ENCODE data around the gene MTCL1. TPM values are rescaled to one million over a fixed set of nuclear protein-coding genes. Genes with fewer than 3 reads are reported as not detected.

Gene MTCL1
- total RNA-seq, 1 experiment from 2014 or later, result 22.7 TPM

DNA sequence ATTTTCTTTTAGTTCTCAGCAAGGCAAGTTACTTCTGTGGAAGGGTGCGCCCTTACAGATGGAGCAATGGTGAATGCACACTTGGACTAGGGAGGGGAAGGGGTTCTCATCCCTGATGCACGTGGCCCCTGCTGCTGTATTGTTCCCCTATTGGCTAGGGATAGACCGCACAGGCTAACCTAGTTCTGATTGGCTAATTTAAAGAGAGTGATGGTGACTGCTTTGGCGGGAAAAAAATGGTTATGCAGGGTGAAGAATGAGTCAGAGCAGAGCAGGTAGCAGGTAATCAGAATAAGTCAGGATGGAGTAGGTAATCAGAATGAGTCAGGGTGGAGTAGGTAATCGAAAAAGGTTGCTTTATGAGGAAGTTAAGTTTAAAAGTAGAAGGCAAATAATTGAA lies 171.5 kb downstream of the MTCL1 start:
- Histone ChIP-seq H3K4me1 (ENCODE audit: control insufficient read depth in 1 of 2, insufficient read depth in 2 of 2, low read length in 2 of 2) (no peaks in the 10 kb centered on the region), H3K9me2 (ENCODE audit: insufficient read depth) (0 out of 2 replicates have a peak, but pooled peaks cover 3% of the 10 kb centered on the region), H3K27me3 (ENCODE audit: insufficient read depth, low read length) (no peaks in the 10 kb centered on the region), H3K36me3 (ENCODE audit: control insufficient read depth in 1 of 2, insufficient read depth in 2 of 2, low read length in 2 of 2) (no peaks in the 10 kb centered on the region), H3K27ac (ENCODE audit: low read depth, low read length) (no peak overlapping the region), H3K9ac (ENCODE audit: low read length) (no peak overlapping the region), H4K20me1 (ENCODE audit: insufficient read depth) (no peaks in the 10 kb centered on the region), H2AFZ (ENCODE audit: low read depth, low read length, poor library complexity, severe bottlenecking) (no peak overlapping the region), H3K4me3 (replicated peaks in 1 of 2; ENCODE audit: low read depth in 1 of 2, low read length in 2 of 2) (no peak overlapping the region), H3K4me2 (ENCODE audit: low read length) (no peak overlapping the region), H3K9me3 (ENCODE audit: control insufficient read depth in 1 of 2, insufficient read depth in 1 of 2, low read depth in 1 of 2, low read length in 2 of 2) (no peaks in the 10 kb centered on the region), H3K79me2 (ENCODE audit: insufficient read depth, low read length) (no peaks in the 10 kb centered on the region)
- ChIA-PET RAD21 (ENCODE audit: low non-redundant PET in 1 of 2, low total read pairs in 2 of 2, uncharacterized antibody in 2 of 2, unreplicated experiment in 2 of 2) (no interaction called here), CTCF (no interaction called here), POLR2A (no interaction called here)
- no peak for ATAC-seq
- TF ChIP-seq, protein P1, sequence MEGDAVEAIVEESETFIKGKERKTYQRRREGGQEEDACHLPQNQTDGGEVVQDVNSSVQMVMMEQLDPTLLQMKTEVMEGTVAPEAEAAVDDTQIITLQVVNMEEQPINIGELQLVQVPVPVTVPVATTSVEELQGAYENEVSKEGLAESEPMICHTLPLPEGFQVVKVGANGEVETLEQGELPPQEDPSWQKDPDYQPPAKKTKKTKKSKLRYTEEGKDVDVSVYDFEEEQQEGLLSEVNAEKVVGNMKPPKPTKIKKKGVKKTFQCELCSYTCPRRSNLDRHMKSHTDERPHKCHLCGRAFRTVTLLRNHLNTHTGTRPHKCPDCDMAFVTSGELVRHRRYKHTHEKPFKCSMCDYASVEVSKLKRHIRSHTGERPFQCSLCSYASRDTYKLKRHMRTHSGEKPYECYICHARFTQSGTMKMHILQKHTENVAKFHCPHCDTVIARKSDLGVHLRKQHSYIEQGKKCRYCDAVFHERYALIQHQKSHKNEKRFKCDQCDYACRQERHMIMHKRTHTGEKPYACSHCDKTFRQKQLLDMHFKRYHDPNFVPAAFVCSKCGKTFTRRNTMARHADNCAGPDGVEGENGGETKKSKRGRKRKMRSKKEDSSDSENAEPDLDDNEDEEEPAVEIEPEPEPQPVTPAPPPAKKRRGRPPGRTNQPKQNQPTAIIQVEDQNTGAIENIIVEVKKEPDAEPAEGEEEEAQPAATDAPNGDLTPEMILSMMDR (IDR thresholded peaks at IDR 0.05 in 2 of 3, conservative IDR thresholded peaks at IDR 0.05 in 1 of 3; ENCODE audit: borderline replicate concordance in 1 of 3, insufficient read depth in 1 of 3, low read depth in 2 of 3, low read length in 2 of 3), result no peak
- TF ChIP-seq, protein P2, sequence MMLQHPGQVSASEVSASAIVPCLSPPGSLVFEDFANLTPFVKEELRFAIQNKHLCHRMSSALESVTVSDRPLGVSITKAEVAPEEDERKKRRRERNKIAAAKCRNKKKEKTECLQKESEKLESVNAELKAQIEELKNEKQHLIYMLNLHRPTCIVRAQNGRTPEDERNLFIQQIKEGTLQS (IDR thresholded peaks at IDR 0.05), result no peak
- intact Hi-C loops (cut with micrococcal nuclease), result no loop called here
- BruUV-seq (replicated peaks), result no TSS peak
- no peak for DNase-seq (ENCODE audit: low read depth, low spot score)

DNA sequence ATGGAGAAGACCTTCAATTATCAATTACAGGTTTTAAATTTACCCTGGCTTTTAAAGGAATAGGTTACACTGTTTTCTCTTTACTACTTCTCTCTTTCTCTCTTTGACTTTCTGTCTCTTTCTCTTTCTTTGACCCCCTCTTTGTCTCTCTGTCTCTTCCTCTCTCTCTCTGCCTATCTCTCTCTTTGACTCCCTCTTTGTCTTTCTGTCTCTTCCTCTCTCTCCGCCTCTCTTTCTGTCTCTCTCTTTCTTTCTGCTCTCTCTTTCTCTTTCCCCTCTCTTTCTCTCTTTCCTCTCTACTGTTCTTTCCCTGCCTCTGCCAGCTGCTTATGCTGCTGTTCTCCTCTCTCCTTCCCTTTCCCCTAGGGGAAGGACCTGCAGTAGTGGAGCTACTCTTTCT lies 175.7 kb downstream of the MTCL1 start:
- H3K27me3 ChIP-seq (ENCODE audit: insufficient read depth, low read length), result no peaks in the 10 kb centered on the region
- no peak overlapping the region for H3K4me2 ChIP-seq (ENCODE audit: low read length)
- H3K9ac ChIP-seq (ENCODE audit: low read length), result no peak overlapping the region
- DNase-seq (ENCODE audit: low read depth, low spot score), result no peak
- H3K4me1 ChIP-seq (ENCODE audit: control insufficient read depth in 1 of 2, insufficient read depth in 2 of 2, low read length in 2 of 2), result peaks cover 5 to 19% of the 10 kb centered on the region in 2 experiments; a peak in 3 of 4 replicates
- H4K20me1 ChIP-seq (ENCODE audit: insufficient read depth), result no peaks in the 10 kb centered on the region
- no peak for ATAC-seq
- no peak overlapping the region for H3K27ac ChIP-seq (ENCODE audit: low read depth, low read length)
- intact Hi-C loops (cut with micrococcal nuclease), result no loop called here
- H3K79me2 ChIP-seq (ENCODE audit: insufficient read depth, low read length), result no peaks in the 10 kb centered on the region
- ChIA-PET RAD21 (ENCODE audit: low non-redundant PET in 1 of 2, low total read pairs in 2 of 2, uncharacterized antibody in 2 of 2, unreplicated experiment in 2 of 2) (interaction anchor here in 1 of 2 experiments (0.7 kb wide), 1 partner anchor 102 kb away, joined by 3 read pairs; no protein-coding TSS in a partner anchor), CTCF (interaction anchor here (1.5 kb wide), 1 partner anchor 101 kb away, joined by 6 read pairs; no protein-coding TSS in a partner anchor), POLR2A (interaction anchor here (0.6 to 1.0 kb wide), 2 partner anchors 10 to 129 kb away, joined by 3 to 4 read pairs; no protein-coding TSS in a partner anchor)
- H3K4me3 ChIP-seq (replicated peaks in 1 of 2; ENCODE audit: low read depth in 1 of 2, low read length in 2 of 2), result no peak overlapping the region
- no peaks in the 10 kb centered on the region for H3K36me3 ChIP-seq (ENCODE audit: control insufficient read depth in 1 of 2, insufficient read depth in 2 of 2, low read length in 2 of 2)
- H2AFZ ChIP-seq (ENCODE audit: low read depth, low read length, poor library complexity, severe bottlenecking), result peak overlapping the region; percentile 73
- H3K9me3 ChIP-seq (ENCODE audit: control insufficient read depth in 1 of 2, insufficient read depth in 1 of 2, low read depth in 1 of 2, low read length in 2 of 2), result no peaks in the 10 kb centered on the region
- BruUV-seq (replicated peaks), result no TSS peak
- no peaks in the 10 kb centered on the region for H3K9me2 ChIP-seq (ENCODE audit: insufficient read depth)
- TF ChIP-seq FOSL1 (IDR thresholded peaks at IDR 0.05; ENCODE audit: low read depth) (no peak), SIN3A (IDR thresholded peaks at IDR 0.05; ENCODE audit: low read depth) (no peak), RAD21 (IDR thresholded peaks at IDR 0.05; ENCODE audit: low read depth) (no peak), CEBPB (IDR thresholded peaks at IDR 0.05; ENCODE audit: low read depth) (no peak), YY1 (IDR thresholded peaks at IDR 0.05; ENCODE audit: extremely low read depth, insufficient replicate concordance, low read depth, low read length) (no peak), EZH2phosphoT487 (IDR thresholded peaks at IDR 0.05; ENCODE audit: borderline replicate concordance) (no peak), ZFX (IDR thresholded peaks at IDR 0.05) (no peak), POLR2A (IDR thresholded peaks at IDR 0.05; ENCODE audit: borderline replicate concordance, extremely low read depth, insufficient read depth, insufficient read length) (no peak), ZNF274 (IDR thresholded peaks at IDR 0.05; ENCODE audit: low read depth, low read length) (no peak), EGR1 (IDR thresholded peaks at IDR 0.05; ENCODE audit: low read depth) (no peak), SP1 (IDR thresholded peaks at IDR 0.05; ENCODE audit: low read depth) (no peak), ELF1 (IDR thresholded peaks at IDR 0.05; ENCODE audit: borderline replicate concordance, low read depth) (no peak)
- TF ChIP-seq, protein P3, sequence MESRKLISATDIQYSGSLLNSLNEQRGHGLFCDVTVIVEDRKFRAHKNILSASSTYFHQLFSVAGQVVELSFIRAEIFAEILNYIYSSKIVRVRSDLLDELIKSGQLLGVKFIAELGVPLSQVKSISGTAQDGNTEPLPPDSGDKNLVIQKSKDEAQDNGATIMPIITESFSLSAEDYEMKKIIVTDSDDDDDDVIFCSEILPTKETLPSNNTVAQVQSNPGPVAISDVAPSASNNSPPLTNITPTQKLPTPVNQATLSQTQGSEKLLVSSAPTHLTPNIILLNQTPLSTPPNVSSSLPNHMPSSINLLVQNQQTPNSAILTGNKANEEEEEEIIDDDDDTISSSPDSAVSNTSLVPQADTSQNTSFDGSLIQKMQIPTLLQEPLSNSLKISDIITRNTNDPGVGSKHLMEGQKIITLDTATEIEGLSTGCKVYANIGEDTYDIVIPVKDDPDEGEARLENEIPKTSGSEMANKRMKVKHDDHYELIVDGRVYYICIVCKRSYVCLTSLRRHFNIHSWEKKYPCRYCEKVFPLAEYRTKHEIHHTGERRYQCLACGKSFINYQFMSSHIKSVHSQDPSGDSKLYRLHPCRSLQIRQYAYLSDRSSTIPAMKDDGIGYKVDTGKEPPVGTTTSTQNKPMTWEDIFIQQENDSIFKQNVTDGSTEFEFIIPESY (IDR thresholded peaks at IDR 0.05; ENCODE audit: extremely low read depth, insufficient replicate concordance, low read length), result no peak
- TF ChIP-seq, protein P4, sequence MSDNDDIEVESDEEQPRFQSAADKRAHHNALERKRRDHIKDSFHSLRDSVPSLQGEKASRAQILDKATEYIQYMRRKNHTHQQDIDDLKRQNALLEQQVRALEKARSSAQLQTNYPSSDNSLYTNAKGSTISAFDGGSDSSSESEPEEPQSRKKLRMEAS (IDR thresholded peaks at IDR 0.05), result no peak
- TF ChIP-seq, protein P2 (IDR thresholded peaks at IDR 0.05), result no peak

All from HCT116 (cell line).